Neural cell (in vitro differentiated cells): Measurements from ENCODE around the gene ACCSL. TPM values are rescaled to one million over a fixed set of nuclear protein-coding genes. Genes with fewer than 3 reads are reported as not detected.
A peak's percentile ranks its signal among the peaks of the same experiment; 100 is the strongest.

Source experiments
- H2AFZ ChIP-seq: fragments of 200-600, 300-800 bp; sonication (generic), shearing (Covaris generic); 2 replicates; pipeline ENCODE4 v1.6.0; 2014; ENCODE audit warnings: low read depth, mild to moderate bottlenecking, antibody characterized with exemption, low read length, moderate library complexity
- H3F3A ChIP-seq: fragments of 200-600 bp; shearing (Covaris generic); 2 replicates; pipeline ENCODE4 v1.6.1; 2016; ENCODE audit warnings: mild to moderate bottlenecking, moderate library complexity, mixed read lengths, antibody characterized with exemption, low read length; ENCODE audit not compliant: insufficient read depth, poor library complexity, severe bottlenecking
- H3K27ac ChIP-seq: fragments of 200-600, 300-800 bp; sonication (generic), shearing (Covaris generic); 2 replicates; pipeline ENCODE4 v1.5.1; 2014; ENCODE audit warnings: mild to moderate bottlenecking, low read length, moderate library complexity
- H3K27me3 ChIP-seq: fragments of 300-800, 200-600 bp; sonication (generic), shearing (Covaris generic); 2 replicates; pipeline ENCODE4 v1.6.0; 2014; ENCODE audit warnings: mild to moderate bottlenecking, low read depth, low read length, moderate library complexity; ENCODE audit not compliant: insufficient read depth
- H3K36me3 ChIP-seq: fragments of 300-800, 200-600 bp; sonication (generic), shearing (Covaris generic); 2 replicates; pipeline ENCODE4 v1.5.1; 2014; ENCODE audit warnings: mild to moderate bottlenecking, antibody characterized with exemption, low read length, moderate library complexity; ENCODE audit not compliant: insufficient read depth
- H3K4me2 ChIP-seq: fragments of 300-800, 200-600 bp; sonication (generic), shearing (Covaris generic); 2 replicates; pipeline ENCODE4 v1.6.0; 2014; ENCODE audit warnings: mild to moderate bottlenecking, low read length
- H3K4me3 ChIP-seq: fragments of 300-800, 200-600 bp; sonication (generic), shearing (Covaris generic); 2 replicates; pipeline ENCODE4 v1.5.1; 2014; ENCODE audit warnings: mild to moderate bottlenecking, low read length, moderate library complexity
- H3K79me2 ChIP-seq: fragments of 200-600 bp; shearing (Covaris generic); replicated peaks from 2 replicates; pipeline ENCODE4 v1.6.0; 2014; ENCODE audit warnings: mild to moderate bottlenecking, low read length, moderate library complexity; ENCODE audit not compliant: insufficient read depth
- H3K9ac ChIP-seq: fragments of 300-800, 200-600 bp; sonication (generic), shearing (Covaris generic); 2 replicates; pipeline ENCODE4 v1.6.1; 2016; ENCODE audit warnings: mild to moderate bottlenecking, low read length, mixed read lengths
- H3K9me2 ChIP-seq: fragments of 200-600 bp; shearing (Covaris generic); 2 replicates; pipeline ENCODE4 v1.6.1; 2016; ENCODE audit warnings: mild to moderate bottlenecking, low read length, mixed read lengths; ENCODE audit not compliant: insufficient read depth
- H3K9me3 ChIP-seq: fragments of 200-600, 300-800 bp; sonication (generic), shearing (Covaris generic); 2 replicates; pipeline ENCODE4 v1.6.1; 2016; ENCODE audit warnings: mild to moderate bottlenecking, mixed run types, low read length, moderate library complexity, mixed read lengths
- H4K20me1 ChIP-seq: fragments of 200-600 bp; shearing (Covaris generic); 2 replicates; pipeline ENCODE4 v1.6.1; 2016; ENCODE audit warnings: mild to moderate bottlenecking, mixed run types; ENCODE audit not compliant: insufficient read depth
- EP300 ChIP-seq: fragments of 450-650 bp; conservative IDR thresholded peaks from 2 replicates; pipeline ENCODE4 v1.6.1; 2014; ENCODE audit warnings: antibody characterized with exemption, mild to moderate bottlenecking, moderate library complexity; ENCODE audit not compliant: poor library complexity, severe bottlenecking
- EZH2 ChIP-seq: fragments of 200-600, 300-800 bp; shearing (Covaris generic), sonication (generic); IDR thresholded peaks from 2 replicates; pipeline ENCODE4 v1.6.1; 2014; ENCODE audit warnings: antibody characterized with exemption, low read length, borderline replicate concordance, mild to moderate bottlenecking; ENCODE audit not compliant: insufficient read depth, poor library complexity, severe bottlenecking
- MXI1 ChIP-seq: fragments of 450-650 bp; conservative IDR thresholded peaks from 2 replicates; pipeline ENCODE4 v1.6.1; 2014; ENCODE audit warnings: antibody characterized with exemption, mild to moderate bottlenecking; ENCODE audit not compliant: poor library complexity, severe bottlenecking
- POLR2AphosphoS5 ChIP-seq: IDR thresholded peaks from 2 replicates; pipeline ENCODE4 v1.6.1; 2012
- RAD21 ChIP-seq: fragments of 450-650 bp; conservative IDR thresholded peaks from 2 replicates; pipeline ENCODE4 v1.6.1; 2014; ENCODE audit warnings: antibody characterized with exemption, mild to moderate bottlenecking, moderate library complexity
- REST ChIP-seq: IDR thresholded peaks from 2 replicates; pipeline ENCODE4 v1.6.1; 2012; ENCODE audit warnings: borderline replicate concordance
- SMC3 ChIP-seq: fragments of 450-650 bp; conservative IDR thresholded peaks from 2 replicates; pipeline ENCODE4 v1.6.1; 2014; ENCODE audit warnings: antibody characterized with exemption, mild to moderate bottlenecking, moderate library complexity; ENCODE audit not compliant: poor library complexity
- TAF1 ChIP-seq: IDR thresholded peaks from 2 replicates; pipeline ENCODE4 v1.6.1; 2012; ENCODE audit warnings: low read depth
- polyA plus RNA-seq: library from polyadenylated mRNA; depleted of rRNA; stranded (reverse); fragments of >200 nt; gene quantifications from 2 replicates; pipeline ENCODE4 v1.2.3, GENCODE V29; 2014
- TF ChIP-seq, protein P1 (sequence below): fragments of 450-650 bp; IDR thresholded peaks from 2 replicates; pipeline ENCODE4 v1.5.1; 2014; ENCODE audit warnings: antibody characterized with exemption, mild to moderate bottlenecking, moderate library complexity; ENCODE audit not compliant: poor library complexity, severe bottlenecking

The ACCSL gene
- polyA plus RNA-seq, 1 donor from 2014 or later = not detected

DNA sequence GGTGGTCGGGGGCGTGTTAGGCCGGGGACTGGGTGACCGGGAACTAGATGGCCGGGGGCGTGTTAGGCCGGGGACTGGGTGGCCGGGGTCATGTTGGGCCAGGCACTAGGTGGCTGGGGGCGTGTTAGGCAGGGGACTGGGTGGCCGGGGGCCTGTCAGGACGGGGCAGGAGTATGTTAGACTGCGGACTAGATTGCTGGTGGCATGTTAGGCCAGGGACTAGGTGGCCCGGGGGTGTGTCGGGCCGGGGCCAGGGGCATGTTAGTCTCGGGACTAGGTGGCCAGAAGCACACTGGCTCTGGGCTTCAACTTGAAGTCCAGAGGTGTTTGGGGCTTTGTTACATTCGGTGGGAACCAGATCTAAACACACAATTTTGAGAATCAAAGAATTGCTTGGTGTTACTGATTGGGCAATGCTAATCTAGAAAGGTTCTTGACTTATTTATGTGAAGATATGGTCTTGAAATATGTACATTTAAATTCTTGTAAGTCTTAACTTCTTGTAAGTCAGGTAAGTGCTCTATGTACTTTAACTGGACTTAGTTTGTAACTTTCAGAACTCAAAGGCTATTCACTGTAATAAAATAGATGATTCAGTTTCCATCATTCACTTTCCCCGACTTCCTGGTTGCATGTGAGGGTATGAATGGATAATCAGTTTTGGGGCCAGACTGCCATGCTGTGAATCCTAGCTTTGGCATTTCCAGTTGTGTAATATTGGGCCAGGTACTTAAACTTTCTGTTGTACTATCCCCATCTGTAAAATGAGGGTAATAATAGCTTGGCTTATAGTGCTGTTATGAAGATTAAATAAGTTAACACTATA, 48.8 kb downstream of the ACCSL start:
- H3K4me2 ChIP-seq = peak overlapping the region; percentile 96
- TF ChIP-seq RAD21 (no peak), REST (no peak), EP300 (no peak), SMC3 (no peak), EZH2 (no peak), MXI1 (no peak), TAF1 (no peak), POLR2AphosphoS5 (no peak)
- TF ChIP-seq, protein P1, sequence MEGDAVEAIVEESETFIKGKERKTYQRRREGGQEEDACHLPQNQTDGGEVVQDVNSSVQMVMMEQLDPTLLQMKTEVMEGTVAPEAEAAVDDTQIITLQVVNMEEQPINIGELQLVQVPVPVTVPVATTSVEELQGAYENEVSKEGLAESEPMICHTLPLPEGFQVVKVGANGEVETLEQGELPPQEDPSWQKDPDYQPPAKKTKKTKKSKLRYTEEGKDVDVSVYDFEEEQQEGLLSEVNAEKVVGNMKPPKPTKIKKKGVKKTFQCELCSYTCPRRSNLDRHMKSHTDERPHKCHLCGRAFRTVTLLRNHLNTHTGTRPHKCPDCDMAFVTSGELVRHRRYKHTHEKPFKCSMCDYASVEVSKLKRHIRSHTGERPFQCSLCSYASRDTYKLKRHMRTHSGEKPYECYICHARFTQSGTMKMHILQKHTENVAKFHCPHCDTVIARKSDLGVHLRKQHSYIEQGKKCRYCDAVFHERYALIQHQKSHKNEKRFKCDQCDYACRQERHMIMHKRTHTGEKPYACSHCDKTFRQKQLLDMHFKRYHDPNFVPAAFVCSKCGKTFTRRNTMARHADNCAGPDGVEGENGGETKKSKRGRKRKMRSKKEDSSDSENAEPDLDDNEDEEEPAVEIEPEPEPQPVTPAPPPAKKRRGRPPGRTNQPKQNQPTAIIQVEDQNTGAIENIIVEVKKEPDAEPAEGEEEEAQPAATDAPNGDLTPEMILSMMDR = no peak
- H3K27me3 ChIP-seq = no peaks in the 10 kb centered on the region
- H3K79me2 ChIP-seq = peaks cover 37% of the 10 kb centered on the region
- peak overlapping the region; percentile 66 for H3K27ac ChIP-seq
- H3K4me3 ChIP-seq = peak overlapping the region; percentile 92
- no peaks in the 10 kb centered on the region for H3K9me2 ChIP-seq
- H4K20me1 ChIP-seq = no peaks in the 10 kb centered on the region
- peak overlapping the region; percentile 58 for H2AFZ ChIP-seq
- no peaks in the 10 kb centered on the region for H3K36me3 ChIP-seq
- H3K9me3 ChIP-seq = no peaks in the 10 kb centered on the region
- H3K9ac ChIP-seq = peak overlapping the region; percentile 88
- no peaks in the 10 kb centered on the region for H3F3A ChIP-seq

DNA sequence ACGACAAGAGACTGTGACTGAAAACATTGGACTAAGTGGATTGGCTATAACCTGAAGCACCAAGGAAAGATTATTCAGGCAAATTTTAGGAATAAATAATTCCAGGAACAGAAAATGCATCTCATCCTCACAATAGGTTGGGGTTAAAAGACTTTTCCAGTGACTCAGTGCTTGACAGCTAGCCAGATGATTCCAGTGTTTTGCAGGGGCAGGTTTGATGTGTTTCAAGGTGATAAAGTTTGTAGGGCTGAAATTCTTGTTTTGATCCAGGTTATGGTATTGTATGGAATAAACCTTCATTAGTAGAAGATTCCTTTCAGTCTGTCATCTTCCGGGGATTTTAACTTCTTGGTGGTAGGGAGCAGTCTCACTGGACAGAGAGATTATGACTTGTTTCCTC, 50.0 kb downstream of the ACCSL start:
- Histone ChIP-seq H3K9me2 (no peaks in the 10 kb centered on the region), H3K4me3 (peak overlapping the region; percentile 1), H3K9me3 (no peaks in the 10 kb centered on the region), H3K79me2 (peaks cover 38% of the 10 kb centered on the region), H3F3A (no peaks in the 10 kb centered on the region), H3K27ac (no peak overlapping the region), H3K36me3 (no peaks in the 10 kb centered on the region), H4K20me1 (no peaks in the 10 kb centered on the region), H3K4me2 (no peak overlapping the region), H3K9ac (no peak overlapping the region), H3K27me3 (no peaks in the 10 kb centered on the region), H2AFZ (no peak overlapping the region)
- TF ChIP-seq EP300 (no peak), POLR2AphosphoS5 (no peak), MXI1 (no peak), RAD21 (no peak)
